Subcutaneous adipose tissue (tissue), 4 donors: ENCODE data around the gene TRIP11. TPM values are rescaled to one million over a fixed set of nuclear protein-coding genes. Genes with fewer than 3 reads are reported as not detected.

Experiments
- total RNA-seq, 4 donors: library from RNA; depleted of rRNA; stranded (reverse); fragments of >200 nt; gene quantifications; one replicate each; pipeline ENCODE4 v1.1.0, GENCODE V29; 2016
- TF ChIP-seq, protein P1 (sequence below): fragments of 450-650 bp; IDR thresholded peaks from one replicate; pipeline ENCODE4 v1.5.1; 2016; ENCODE audit warnings: low read depth, mild to moderate bottlenecking, control low read depth, antibody characterized with exemption, moderate library complexity

Gene TRIP11
- total RNA-seq, 4 donors from 2014 or later = 34.7 to 65.9 (median 51.1) TPM

DNA sequence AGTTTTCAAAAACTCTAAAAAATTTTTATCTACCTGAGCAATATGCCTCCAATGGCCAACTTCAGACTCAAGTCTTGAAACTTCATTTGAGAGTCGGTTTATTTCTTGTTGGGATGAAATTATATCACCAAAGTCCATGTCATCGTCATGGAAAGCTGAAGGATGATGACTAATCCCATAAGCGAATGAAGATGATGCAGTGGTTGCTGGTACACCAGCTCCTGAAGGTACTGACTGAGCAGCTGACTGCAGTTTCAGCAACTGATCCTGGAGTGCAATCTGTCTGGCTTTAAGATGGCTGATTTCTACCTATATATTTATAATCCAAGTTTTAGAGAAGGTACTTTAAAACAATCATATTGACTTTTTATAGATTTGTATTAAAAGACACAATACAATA, 18.3 kb downstream of the TRIP11 start:
- TF ChIP-seq, protein P1, sequence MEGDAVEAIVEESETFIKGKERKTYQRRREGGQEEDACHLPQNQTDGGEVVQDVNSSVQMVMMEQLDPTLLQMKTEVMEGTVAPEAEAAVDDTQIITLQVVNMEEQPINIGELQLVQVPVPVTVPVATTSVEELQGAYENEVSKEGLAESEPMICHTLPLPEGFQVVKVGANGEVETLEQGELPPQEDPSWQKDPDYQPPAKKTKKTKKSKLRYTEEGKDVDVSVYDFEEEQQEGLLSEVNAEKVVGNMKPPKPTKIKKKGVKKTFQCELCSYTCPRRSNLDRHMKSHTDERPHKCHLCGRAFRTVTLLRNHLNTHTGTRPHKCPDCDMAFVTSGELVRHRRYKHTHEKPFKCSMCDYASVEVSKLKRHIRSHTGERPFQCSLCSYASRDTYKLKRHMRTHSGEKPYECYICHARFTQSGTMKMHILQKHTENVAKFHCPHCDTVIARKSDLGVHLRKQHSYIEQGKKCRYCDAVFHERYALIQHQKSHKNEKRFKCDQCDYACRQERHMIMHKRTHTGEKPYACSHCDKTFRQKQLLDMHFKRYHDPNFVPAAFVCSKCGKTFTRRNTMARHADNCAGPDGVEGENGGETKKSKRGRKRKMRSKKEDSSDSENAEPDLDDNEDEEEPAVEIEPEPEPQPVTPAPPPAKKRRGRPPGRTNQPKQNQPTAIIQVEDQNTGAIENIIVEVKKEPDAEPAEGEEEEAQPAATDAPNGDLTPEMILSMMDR = no peak

DNA sequence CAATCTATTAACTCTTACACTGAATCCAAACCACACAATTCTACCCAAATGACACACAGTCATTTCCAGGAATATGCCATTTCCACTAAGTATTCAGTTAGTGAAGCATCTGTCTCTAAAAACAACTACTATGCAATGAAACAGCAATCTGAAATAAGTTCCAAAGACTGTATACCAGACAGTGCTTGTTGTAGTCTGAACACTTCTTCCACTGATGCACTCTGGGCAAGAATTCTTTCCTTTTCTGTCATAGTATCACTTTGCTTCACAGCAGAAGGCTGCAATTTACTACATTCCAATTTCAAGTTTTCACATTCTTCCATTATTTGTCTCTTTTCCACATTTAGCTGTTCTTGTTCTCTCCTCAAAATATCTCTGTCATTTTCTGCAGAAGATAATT, 25.8 kb downstream of the TRIP11 start:
- TF ChIP-seq, protein P1 = no peak

DNA sequence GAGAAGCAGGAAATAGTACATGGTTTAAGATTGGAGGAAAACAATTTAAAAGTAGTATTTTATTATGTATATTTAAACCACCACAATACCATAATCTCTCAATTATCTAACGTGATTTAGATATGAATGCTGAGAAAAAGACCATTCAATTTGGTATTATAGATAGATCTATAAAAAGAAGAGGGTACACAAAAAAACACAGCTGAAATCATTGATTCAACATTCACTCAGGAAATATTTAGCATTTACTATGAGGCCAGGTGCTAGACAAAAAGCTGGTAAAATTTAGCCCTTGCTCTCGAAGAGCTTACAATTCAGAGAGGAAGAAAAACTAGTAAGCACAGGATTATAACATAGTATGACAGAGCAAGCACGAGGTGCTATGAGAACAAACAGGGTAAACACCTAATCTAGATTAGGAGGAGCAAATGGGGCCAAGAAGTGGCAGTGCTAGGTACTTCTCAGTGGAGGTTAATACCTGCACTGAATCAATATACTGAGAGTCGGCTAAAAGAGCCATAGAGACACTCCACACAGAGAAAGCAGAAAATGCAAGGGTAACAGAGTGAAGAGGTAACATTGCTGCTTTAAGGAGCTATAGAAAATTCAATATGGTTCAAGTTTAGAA, 27.6 kb downstream of the TRIP11 start:
- TF ChIP-seq, protein P1 = no peak

DNA sequence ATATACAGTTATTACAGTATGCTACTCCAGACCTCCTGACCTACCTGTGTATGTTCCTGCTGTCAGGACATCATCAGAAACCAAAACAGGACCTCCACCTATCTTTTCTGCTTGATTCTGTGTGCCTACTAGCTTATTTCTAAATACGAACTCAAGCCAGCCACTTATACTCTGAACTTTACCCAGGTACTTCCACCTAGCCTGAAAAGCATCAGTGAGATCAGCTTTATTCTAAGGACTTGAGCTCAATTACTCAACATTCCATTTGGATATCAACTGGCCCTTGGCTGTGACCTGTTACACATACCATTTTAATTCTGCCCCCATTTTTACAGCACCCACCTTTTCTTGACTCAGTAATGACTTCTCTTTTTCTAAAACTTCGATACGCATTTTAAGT, 29.2 kb downstream of the TRIP11 start:
- TF ChIP-seq, protein P1 = no peak

DNA sequence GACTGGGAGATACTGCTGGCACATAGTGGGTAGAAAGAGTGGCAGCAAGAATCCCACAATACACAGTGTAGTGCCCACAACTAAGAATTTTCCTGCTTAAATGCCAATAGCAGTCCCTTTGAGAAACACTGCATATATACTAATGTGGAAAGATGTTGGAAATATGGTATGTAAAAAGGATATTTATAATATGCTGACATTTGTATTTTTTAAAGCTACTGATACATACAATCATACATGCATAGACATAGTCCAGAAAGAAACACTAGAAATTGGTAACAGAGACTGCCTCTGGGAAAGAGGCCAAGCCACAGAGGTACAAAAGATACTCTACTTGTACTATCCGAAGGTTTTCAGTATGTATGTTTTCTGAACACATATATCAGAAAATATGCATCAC, 30.3 kb downstream of the TRIP11 start:
- TF ChIP-seq, protein P1 = no peak

DNA sequence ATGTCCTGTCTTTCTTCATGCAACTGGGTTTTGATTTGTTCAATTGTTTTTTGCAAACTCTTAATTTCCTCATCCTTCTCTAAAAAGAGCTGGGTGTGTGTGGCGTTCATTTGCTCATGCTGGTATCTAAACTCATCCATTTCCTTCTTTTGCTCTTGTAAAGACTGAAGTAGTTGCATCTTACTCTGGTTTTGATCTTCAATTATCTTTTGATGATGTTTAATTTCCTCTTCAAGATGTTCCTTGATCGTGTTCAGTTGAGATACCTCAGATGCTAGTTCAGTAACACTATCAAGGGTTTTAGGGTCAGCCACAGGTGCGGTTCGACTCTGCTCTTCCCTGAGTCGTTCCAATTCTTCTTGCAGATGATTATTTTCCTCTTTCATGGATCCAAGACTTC, 34.8 kb downstream of the TRIP11 start:
- TF ChIP-seq, protein P1 = no peak

DNA sequence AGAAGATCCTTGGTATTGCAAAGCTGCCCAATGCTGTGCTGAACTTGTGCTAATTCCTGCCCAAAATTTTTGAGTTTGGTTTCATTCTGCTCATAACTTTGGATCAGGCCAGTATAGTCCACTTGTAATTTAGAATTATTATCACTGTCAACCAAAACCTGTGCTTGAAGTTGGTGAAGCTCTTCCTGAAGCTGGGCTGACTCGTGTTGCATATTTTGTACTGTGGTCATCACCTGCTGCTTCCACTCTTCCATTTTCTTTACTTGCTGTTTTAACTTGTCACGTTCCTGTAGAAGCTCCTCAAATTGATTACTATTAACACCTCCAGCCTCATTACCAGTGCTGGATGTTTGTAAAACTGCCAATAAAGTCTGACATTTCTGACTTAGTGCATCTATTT, 35.8 kb downstream of the TRIP11 start:
- TF ChIP-seq, protein P1 = no peak
